ENCODE results near the gene CARM1.
"Not testable (repeated sequence)": the region's sequence is repeated elsewhere in the genome, so short reads cannot be mapped to it uniquely, and the experiment has no call there.

CARM1 gene

DNA sequence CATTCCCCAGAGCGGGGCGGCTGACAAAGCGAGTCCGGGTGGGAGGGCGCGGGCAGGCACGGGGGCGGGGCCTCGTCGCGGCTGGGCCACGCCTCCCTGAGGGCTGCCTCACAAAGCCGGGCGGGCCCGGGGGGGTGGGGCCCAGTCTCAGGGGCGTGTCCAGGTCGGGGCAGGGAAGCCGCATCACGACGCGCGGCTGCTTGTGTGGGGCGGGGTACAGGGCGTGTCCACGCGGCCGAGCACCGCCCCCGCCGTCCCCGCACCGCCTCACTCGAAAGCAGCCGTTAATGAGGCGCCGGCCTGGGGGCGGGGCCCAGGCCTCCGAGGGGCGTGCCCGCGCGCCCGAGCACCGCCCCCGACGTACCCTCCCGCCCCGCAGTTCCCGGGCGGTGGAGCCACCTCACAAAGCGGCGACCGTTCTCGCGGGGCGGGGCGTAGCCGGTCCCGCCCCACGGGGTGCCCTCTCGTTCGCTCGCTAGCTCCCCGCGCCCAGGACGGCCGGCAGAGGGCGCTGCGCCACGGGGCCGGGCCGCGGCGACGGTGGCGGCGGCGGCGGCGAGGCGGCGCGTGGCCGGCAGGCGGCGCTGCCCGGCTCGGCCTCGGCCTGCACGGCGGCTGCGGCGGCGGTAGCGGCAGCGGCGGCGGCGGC is at the start of gene CARM1:
Gene CARM1, plus strand, starts transcription at position 599 of the 649 bp plus-strand sequence. CDS start 150 bp downstream, outside the sequence.
- DNase-seq (ENCODE audit: low read depth) = peak; percentile 97

DNA sequence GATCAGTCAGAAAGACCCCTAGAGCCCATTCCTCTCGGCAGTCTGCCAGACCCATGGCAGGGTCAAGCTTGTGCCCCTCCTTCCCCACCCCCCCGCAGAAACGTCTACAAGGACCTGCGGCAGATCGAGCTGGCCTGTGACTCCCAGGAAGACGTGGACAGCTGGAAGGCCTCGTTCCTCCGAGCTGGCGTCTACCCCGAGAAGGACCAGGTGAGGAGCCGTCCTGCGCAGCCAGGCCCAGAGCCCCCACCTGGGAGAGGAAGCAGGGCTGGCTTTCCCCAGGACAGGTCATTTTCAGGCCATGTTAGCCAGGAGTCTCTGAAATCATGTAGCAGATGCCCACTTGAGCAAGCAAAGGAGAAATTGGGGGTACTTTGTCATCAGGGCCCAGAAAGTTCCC is 47.7 kb upstream of the CARM1 start:
- no peak for DNase-seq (ENCODE audit: low read depth)

DNA sequence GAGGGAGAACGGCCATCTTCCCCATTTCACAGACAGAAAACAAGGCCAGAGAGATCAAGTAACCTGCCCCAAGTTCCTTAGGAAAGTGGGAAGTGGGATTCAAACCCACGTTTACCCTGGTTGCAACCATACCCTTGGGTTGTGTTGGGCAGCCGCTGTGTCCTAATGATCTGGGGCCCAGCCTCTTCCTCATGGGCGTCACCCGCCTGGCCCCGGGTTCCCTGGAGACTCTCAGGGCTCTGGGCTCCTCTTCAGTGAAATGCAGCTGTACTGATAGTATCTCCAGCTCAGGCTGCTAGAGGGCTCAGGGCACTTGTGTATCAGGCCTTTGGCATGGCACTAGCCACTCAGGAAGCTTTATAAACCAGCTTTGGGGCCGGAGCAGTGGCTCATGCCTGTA is 45.1 kb upstream of the CARM1 start:
- no peak for DNase-seq (ENCODE audit: low read depth)

DNA sequence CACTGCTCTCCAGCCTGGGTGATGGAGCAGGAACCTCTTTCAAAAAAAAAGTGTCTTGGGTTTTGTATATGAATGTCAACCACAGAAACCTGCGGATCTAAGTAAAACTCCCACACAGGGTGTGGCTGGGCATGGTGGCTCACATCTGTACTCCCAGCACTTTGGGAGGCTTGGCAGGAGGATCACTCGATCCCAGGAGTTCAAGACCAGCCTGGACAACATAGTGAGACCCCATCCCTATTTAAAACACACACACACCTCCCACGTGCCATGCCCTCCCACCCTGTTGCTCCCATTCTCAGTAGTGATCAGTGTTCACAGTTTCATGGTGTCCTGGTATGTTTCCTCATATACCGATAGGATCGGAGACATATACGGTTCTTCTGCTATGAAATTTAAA is 44.5 kb upstream of the CARM1 start:
- no peak for DNase-seq (ENCODE audit: low read depth)

DNA sequence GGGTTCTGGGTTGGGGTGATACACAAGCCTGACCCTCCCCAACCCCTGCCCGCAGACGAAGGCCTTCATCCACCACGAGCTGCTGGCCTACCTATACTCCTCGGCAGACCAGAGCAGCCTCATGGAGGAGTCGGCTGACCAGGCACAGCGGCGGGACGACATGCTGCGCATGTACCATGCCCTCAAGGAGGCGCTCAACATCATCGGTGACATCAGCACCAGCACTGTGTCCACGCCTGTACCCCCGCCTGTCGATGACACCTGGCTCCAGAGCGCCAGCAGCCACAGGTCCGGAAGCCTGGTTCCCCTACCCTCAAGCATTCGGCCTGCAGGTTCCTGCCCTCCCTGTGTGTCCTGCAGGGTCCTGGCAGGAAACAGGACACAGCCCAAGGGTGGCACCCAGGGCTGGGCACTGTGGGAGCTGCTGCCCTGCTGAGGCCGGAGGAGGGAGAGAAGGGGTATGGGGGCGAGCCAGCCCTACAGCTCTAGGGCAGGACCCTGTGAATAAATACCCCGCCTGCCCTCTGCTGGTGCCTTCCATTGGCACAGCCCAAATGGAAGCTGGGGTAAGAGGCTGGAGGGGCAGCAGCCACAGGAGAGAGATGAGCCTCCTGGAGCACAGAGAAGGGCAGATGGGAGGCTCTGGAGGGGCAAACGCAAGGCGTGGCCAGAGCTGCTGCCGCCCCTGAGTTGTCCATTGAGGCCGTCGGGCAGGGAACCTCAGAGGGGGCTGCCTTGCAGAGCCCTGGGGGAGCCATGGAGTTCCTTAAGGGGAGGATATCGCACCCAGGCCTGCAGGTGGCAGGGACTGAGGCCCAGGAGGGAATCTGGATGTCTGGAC is 42.2 kb upstream of the CARM1 start:
- no peak for DNase-seq (ENCODE audit: low read depth)

DNA sequence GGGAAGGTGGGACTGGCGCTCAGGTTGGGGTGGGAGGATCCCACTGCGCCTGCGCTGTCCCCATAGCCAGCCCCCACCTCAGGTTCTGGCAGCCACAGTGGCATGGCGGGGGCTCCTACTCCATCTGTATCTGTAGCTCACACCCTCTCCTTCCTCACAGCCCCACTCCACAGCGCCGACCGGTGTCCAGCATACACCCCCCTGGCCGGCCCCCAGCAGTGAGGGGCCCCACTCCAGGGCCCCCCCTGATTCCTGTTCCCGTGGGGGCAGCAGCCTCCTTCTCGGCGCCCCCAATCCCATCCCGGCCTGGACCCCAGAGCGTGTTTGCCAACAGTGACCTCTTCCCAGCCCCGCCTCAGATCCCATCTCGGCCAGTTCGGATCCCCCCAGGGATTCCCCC is 41.4 kb upstream of the CARM1 start:
- DNase-seq (ENCODE audit: low read depth) = no peak

DNA sequence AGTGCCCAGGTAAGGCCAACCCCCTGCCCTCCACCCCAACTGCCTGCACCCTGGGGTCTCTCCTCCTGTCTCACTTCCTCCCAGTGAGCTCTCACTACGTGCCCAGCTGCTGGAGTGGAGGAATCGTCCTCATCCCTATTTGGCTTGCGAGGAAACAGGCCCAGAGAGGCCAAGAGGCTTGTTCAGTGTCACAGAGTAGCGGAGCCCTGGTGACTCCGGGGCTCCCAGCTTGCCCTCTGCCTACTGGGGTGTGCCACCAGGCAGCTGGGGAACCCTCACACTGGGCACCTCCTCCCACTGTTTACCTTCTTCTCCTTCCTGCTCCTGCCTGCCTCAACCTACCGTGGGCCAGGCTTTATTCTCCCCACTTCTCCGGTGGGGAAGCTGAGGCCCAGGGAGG is 41.0 kb upstream of the CARM1 start:
- DNase-seq (ENCODE audit: low read depth) = no peak

DNA sequence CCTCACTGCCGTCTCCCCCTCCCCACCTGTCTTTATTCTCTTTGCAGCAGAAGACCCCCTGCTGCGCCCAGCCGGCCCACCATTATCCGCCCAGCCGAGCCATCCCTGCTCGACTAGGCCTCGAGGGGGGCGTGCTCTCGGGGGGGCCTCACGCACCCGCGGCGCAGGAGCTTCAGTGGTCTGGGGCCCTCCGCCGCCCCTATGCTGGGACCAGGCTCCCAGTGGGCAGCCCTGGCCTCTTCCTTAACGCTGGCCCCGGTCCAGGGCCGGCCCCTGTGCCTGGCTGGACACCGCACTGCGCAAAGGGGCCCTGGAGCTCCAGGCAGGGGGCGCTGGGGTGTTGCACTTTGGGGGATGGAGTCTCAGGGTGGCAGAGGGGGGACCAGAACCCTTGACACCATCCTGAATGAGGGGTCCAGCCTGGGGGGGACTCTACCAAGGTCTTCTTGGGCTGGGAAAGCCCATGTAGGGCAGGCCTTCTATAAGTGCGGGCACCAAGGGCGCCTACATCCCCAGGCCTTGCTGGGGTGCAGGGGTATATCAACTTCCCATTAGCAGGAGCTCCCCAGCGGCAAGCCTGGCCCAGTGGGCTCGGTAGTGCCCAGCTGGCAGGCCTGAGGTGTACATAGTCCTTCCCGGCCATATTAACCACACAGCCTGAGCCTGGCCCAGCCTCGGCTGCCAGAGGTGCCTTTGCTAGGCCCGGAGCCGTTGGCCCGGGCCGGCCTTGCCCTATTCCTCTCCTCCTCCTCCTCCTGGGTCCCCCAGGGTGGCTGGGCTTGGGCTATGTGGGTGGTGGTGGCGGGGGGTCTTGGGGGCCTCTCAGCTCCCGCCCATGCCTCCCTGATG is 40.2 kb upstream of the CARM1 start:
- DNase-seq (ENCODE audit: low read depth) = no peak

DNA sequence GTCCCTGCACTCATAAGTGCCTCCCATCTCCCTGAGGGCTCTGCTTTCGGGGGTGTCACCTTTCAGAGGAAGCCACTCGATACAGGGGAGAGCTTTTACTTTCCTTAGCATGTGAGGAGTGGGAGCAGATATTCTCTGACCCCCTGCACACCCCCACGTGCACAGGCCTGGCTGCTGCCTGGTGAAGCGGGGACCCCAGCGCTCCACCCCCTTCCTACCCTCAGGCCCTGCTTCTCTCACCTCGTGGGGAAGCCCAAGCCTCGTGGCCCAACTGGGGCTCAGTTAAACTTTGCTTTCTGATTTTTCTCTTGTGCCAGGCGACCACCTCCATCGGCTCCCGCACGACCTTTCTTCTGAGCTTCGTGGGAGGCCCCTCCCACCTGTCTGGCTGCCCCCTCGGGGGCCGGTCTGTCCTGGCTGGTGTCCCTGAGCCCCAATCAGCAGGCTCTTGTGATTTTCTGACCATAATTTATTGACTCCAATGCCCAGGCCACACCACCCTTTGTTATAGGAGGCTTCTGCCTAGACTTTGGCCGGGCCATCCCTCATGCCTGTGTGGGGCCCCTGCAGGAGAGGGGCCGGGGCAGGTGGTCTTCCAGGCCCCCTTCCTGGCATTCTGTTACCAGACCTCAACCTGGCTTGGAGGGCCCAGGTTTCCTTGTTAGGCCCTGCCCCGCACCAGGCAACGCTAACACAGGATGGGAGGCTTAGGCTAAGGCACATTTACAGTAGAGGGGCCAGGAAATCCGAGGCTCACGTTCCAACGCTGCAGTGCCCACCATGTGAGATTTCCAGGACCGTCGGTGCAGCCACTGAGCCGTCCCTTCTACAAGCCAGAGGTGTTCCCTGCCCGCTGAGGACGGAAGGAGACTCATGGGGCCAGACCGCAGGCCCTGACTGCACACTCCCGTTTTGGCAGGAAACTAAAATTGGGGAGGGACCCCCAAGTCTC is 39.1 kb upstream of the CARM1 start:
- DNase-seq (ENCODE audit: low read depth) = no peak

DNA sequence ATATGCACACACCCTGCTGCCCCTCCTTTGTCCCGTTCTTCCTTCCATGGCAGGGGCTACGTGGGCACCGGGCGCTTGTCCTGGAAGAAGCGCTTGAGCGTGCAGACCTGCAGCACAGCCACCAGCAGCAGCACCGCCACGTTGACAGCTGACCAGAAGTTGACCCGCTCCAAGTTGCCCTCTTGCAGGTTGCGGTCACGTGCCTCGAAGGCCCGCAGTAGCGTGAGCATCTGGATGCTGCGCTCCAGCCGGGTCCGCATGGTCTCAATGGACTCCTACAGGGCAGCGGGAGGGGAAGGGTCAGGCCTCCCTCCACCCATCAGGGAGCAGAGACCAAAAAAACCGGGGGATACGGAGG is 38.4 kb upstream of the CARM1 start:
- DNase-seq (ENCODE audit: low read depth) = no peak

DNA sequence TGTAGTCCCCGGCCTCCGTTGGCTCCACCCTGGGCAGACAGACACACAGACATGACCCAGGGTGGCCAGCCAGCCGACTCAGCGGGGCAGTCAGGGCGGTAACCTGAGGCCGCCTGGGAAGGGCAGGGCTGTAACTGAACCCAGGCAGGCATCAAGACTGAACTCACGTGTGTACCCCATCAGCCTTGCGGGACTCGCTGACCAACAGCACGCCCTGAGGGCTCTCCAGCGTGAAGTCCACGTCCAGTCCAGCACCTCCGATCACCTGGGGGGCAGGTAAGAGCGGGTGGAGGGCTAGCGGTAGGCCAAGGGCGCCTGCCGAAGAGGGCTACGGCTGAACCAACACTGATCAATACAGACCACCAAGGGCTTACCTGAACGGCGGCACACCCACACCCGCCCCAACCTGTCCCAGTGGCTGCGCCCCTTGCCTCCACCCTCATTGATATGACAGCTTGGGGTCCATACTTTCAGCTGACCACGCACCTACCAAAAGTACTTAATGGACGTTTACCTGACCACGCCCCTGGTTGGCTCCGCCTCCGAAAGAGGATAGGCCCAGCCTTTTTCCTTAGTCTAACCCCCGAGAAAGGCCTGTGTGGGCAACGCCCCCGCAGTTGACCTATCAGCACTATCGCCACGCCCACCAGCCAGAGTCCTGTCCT is 36.1 kb upstream of the CARM1 start:
- peak; percentile 34 for DNase-seq (ENCODE audit: low read depth)

DNA sequence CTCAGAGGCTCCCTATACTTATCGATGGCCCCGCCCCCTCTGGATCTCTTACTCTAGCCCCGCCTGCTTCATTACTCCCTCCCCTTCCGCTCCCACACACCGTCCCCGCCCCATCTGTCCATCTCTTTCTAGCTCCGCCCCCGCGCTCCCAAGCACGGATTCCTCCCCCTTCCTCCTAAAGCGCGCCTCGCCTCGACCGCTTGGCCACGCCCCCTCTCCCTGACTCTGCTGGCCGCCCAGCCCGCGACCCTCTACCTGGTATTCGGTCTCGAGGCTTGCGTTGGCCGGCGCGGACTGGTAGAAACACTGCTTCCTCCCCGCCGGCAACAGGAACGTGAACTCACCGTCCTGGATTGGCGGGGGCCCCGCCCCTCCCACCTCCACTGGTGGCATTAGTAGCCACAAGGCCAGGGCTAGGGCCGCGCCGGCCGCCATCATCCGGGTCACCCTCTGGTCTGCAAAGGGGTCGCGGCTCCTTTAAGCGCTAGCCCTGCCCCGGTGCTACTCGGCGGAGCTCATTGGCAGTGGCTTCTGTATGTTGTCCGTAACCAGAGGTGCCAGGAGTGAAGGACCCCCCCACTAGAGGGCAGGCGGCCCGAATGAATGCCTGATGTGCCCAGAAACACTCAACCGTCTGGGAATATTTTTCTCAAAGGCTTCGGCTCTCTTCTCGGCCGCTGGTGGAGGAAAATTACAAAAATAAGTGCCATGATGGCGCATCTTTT is 35.4 kb upstream of the CARM1 start, which contains the start of gene TMED1:
Gene TMED1, minus strand, starts transcription at position 459 of the 725 bp plus-strand sequence. Its CDS starts 21 bp downstream, at position 438.
- peak; percentile 100 for DNase-seq (ENCODE audit: low read depth)

DNA sequence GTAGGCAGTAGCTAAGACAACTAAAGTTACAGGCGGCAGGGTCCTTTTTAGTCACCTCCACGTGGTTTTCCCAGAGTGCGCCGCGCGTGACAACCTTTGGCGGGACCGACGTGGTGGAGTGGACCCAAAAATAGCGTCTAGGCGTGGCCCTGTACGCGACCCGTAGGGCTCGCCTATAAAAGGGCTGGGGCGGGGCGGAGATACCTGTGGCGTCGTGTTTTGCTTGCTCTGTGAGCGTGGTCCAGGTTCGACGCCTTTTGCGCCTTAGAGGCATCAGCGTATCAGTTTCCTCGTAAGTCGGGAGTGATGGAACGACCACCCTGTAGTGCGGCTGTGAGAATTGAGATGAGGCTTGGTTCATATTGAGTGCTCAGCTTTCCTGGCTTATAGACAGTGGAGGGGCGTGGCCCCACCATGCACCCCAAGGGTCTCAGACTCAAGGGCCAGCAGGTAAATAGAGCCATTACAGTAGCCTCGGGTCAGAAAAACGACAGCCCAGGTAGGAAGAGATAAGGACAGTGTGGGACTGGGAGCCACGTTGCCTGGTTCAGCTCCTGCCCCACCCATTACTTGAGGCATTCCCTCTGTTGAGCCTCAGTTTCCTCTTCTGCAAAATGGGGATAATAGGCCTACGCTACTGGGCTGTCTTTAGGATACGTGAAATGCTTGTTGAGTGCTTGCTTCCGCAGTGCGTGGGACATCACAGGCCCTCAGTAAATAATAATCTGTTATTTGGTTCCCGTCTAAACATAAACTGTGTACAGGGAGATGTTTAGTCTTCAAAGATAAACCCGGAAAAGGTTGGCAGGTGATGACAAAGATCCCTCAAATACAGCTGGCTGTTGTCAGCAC is 34.6 kb upstream of the CARM1 start:
- peak; percentile 86 for DNase-seq (ENCODE audit: low read depth)

DNA sequence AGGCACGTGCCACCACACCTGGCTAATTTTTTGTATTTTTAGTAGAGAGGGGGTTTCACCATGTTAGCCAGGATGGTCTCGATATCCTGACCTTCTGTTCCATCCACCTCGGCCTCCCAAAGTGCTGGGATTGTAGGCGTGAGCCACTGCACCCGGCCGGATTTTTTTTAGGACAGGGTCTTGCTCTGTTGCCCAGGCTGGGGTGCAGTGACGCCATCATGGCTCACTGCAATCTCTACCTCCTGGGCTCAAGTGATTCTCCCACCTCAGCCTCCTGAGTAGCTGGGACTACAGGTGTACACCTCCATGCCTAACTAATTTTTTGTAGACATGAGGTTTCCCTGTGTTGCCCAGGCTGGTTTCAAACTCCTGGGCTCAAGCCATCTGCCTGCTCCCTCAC is 33.7 kb upstream of the CARM1 start:
- DNase-seq (ENCODE audit: low read depth) = not testable (repeated sequence)

DNA sequence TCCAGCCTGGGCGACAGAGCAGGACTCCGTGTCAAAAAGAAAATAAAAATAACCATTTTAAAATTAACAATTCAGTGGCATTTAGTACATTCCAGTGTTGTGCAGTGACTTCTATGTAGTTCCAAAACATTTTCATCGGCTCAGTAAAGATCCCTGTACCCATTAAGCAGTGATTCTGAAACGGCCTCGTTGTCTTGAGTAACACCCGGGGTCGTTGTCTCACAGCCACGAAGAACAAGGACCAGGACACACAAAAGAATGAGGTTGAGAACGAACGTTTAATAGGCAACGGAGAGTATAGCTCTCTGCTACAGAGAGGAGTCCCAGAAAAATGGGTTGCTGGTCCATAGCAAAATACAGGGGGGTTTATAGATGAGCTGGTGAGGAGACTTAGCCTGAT is 33.0 kb upstream of the CARM1 start:
- no peak for DNase-seq (ENCODE audit: low read depth)

DNA sequence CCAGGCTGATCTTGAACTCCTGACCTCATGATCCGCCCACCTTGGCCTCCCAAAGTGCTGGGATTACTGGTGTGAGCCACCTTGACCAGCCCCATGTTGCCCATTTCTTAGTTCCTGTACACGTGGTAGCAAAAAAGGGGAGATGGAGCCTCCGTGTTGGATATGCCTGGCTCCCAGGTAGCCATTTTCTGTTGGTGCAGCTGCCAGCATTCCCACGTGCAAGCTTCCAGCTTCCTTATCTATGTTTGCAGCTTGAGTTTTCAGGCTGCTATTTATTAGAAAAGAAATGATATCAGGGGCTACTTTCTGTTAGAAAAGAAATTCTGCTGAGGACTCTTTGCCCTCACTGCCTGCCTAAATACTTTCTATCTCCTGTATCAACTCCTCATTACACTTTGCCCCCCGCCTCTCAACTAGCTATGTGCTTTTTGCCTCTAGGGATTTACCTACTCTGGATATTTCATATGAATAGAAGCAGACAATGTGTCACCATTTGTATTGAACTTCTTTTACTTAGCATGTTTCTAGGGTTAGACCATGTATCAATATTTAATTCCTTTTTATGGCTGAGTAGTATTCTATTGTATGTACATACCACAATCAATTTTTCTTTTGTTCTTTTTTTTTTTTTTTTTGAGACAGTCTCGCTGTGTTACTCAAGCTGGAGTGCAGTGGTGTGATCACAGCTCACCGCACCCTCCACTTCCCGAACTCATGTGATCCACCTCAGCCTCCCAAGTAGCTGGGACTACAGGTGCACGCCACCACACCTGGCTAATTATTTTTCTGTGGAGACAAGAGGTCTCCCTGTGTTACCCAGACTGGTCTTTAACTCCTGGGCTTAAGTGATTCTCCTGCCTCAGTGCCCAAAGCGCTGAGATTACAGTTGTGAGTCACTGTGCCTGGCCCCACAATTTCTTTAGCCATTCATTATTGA is 32.0 kb upstream of the CARM1 start:
- no peak for DNase-seq (ENCODE audit: low read depth)

DNA sequence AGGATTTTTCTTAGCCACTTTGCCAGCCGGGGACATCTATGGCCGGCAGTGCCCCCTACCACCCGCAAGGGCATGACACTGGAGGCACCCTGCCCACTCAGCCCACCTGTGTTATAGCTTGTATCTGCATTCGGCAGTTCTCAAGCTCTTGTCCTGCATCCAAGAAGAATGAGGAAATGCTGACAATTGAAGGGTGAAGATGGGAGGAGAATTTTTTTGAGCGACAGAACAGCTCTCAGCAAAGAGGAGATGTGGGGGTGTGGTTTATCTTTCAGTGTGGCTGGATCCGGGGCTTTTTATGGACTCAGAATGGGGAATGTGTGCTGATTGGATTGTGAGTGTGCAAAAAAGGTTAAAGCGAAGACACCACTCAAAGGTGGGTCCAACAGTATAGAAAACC is 28.6 kb upstream of the CARM1 start:
- no peak for DNase-seq (ENCODE audit: low read depth)

Data from ELR (cell line).